NCI-H1105 treated with DMSO at 0.1 percent for 48 hours (cell line): ENCODE measurements around the gene NCOA6.
"Not testable (repeated sequence)": the region's sequence is repeated elsewhere in the genome, so short reads cannot be mapped to it uniquely, and the experiment has no call there.

Experiments used
- DNase-seq: peaks from one replicate; lab custom pipeline; 2025; lab: John Stamatoyannopoulos, UW

NCOA6 gene

GRCh38 chr20:34774449-34774848 lies 51.0 kb downstream of the NCOA6 start:
- peak; percentile 5 for DNase-seq

GRCh38 chr20:34773726-34774125 lies 51.7 kb downstream of the NCOA6 start:
- no peak for DNase-seq

- no peak for DNase-seq
Observed at GRCh38 chr20:34772437-34772836, 53.0 kb downstream of the NCOA6 start.

GRCh38 chr20:34771680-34772081 lies 53.8 kb downstream of the NCOA6 start:
- no peak for DNase-seq

GRCh38 chr20:34768096-34768495 lies 57.4 kb downstream of the NCOA6 start:
- no peak for DNase-seq

GRCh38 chr20:34762031-34762555 lies 63.4 kb downstream of the NCOA6 start:
- DNase-seq = no peak

- DNase-seq = no peak
Observed at GRCh38 chr20:34755367-34755766, 70.1 kb downstream of the NCOA6 start.

- DNase-seq = no peak
Observed at GRCh38 chr20:34754611-34755010, 70.8 kb downstream of the NCOA6 start.

GRCh38 chr20:34753706-34754461 lies 71.6 kb downstream of the NCOA6 start:
- DNase-seq = no peak

- DNase-seq = no peak
Observed at GRCh38 chr20:34751453-34751852, 74.0 kb downstream of the NCOA6 start.

GRCh38 chr20:34750484-34750883 lies 75.0 kb downstream of the NCOA6 start:
- DNase-seq = no peak

GRCh38 chr20:34748709-34749108 lies 76.7 kb downstream of the NCOA6 start:
- no peak for DNase-seq

- no peak for DNase-seq
Observed at GRCh38 chr20:34747479-34747878, 78.0 kb downstream of the NCOA6 start.

- DNase-seq = no peak
Observed at GRCh38 chr20:34746674-34747073, 78.8 kb downstream of the NCOA6 start.

- DNase-seq = no peak
Observed at GRCh38 chr20:34744847-34745246, 80.6 kb downstream of the NCOA6 start.

GRCh38 chr20:34744340-34744739 lies 81.1 kb downstream of the NCOA6 start:
- DNase-seq = no peak

- DNase-seq = no peak
Observed at GRCh38 chr20:34743039-34743438, 82.4 kb downstream of the NCOA6 start.

- no peak for DNase-seq
Observed at GRCh38 chr20:34736106-34736735, 89.2 kb downstream of the NCOA6 start.

GRCh38 chr20:34732523-34732922 lies 92.9 kb downstream of the NCOA6 start:
- DNase-seq = no peak

- no peak for DNase-seq
Observed at GRCh38 chr20:34729416-34729815, 96.0 kb downstream of the NCOA6 start.

- DNase-seq = no peak
Observed at GRCh38 chr20:34724172-34724571, 101.3 kb downstream of the NCOA6 start.

- not testable (repeated sequence) for DNase-seq
Observed at GRCh38 chr20:34722560-34722959, 102.9 kb downstream of the NCOA6 start.

GRCh38 chr20:34720266-34720665 lies 105.2 kb downstream of the NCOA6 start:
- no peak for DNase-seq
